Tibial artery (tissue), 4 donors: ENCODE data around the gene ASIP.
"Not testable (repeated sequence)": the region's sequence is repeated elsewhere in the genome, so short reads cannot be mapped to it uniquely, and the experiment has no call there.

Experiments used
- DNase-seq, 2 donors: peaks; one replicate each; pipeline ENCODE4 v3.0.0-alpha.2; 2019
- H3K27ac ChIP-seq, 2 donors: fragments of 200-600 bp; sonication (generic) in 1 of 2; 1 replicate in 1 of 2; 2 replicates in 1 of 2; pipeline ENCODE4 v1.5.1; 2018 to 2019; ENCODE audit warnings: mild to moderate bottlenecking in 1 of 2
- H3K27me3 ChIP-seq, 2 donors: fragments of 200-600 bp; sonication (generic) in 1 of 2; one replicate each; pipeline versions ENCODE4 v1.5.1 to v1.6.0; 2016 to 2019
- H3K36me3 ChIP-seq, 3 donors: fragments of 200-600 bp; sonication (generic) in 2 of 3; one replicate each; pipeline ENCODE4 v1.5.1; 2016 to 2019; ENCODE audit warnings: mild to moderate bottlenecking in 2 of 3
- H3K4me1 ChIP-seq, 4 donors: fragments of 200-600 bp; sonication (generic) in 2 of 4; 1 replicate in 3 of 4; 2 replicates in 1 of 4; pipeline ENCODE4 v1.5.1; 2016 to 2019
- H3K4me3 ChIP-seq, 2 donors: fragments of 200-600 bp; sonication (generic) in 1 of 2; 1 replicate in 1 of 2; 2 replicates in 1 of 2; pipeline ENCODE4 v1.5.1; 2018 to 2019; ENCODE audit warnings: mild to moderate bottlenecking in 2 of 2
- H3K9me3 ChIP-seq, 3 donors: fragments of 200-600 bp; sonication (generic) in 1 of 3; one replicate each; pipeline ENCODE4 v1.5.1; 2016 to 2019
- CTCF ChIP-seq, 2 experiments: fragments of 200-600 bp in 1 of 2; fragments of 450-650 bp in 1 of 2; IDR thresholded peaks; one replicate each; pipeline ENCODE4 v1.5.1; 2017 to 2019; ENCODE audit warnings: antibody characterized with exemption in 2 of 2, mild to moderate bottlenecking in 1 of 2, moderate library complexity in 1 of 2
- intact Hi-C: fragments of 100-400 bp; cut with DNase I; formaldehyde crosslinking; loops from one replicate; pipeline ENCODE4 v1.15.0; 2023; ENCODE audit warnings: low total_unique reads

The ASIP gene

GRCh38 chr20:34243377-34243776, 2.2 kb downstream of the ASIP start:
- no peak for TF ChIP-seq CTCF (IDR thresholded peaks at IDR 0.05)
- H3K4me1 ChIP-seq, result no peaks in the 10 kb centered on the region
- H3K27ac ChIP-seq, result no peak overlapping the region
- DNase-seq, result no peak
- peaks cover 0 to 6% (median 0%) of the 10 kb centered on the region in 3 donors for H3K9me3 ChIP-seq
- intact Hi-C loops, result no loop called here
- peaks cover 0 to 2% of the 10 kb centered on the region in 2 donors for H3K27me3 ChIP-seq
- H3K4me3 ChIP-seq, result no peak overlapping the region
- H3K36me3 ChIP-seq, result no peaks in the 10 kb centered on the region

DNA sequence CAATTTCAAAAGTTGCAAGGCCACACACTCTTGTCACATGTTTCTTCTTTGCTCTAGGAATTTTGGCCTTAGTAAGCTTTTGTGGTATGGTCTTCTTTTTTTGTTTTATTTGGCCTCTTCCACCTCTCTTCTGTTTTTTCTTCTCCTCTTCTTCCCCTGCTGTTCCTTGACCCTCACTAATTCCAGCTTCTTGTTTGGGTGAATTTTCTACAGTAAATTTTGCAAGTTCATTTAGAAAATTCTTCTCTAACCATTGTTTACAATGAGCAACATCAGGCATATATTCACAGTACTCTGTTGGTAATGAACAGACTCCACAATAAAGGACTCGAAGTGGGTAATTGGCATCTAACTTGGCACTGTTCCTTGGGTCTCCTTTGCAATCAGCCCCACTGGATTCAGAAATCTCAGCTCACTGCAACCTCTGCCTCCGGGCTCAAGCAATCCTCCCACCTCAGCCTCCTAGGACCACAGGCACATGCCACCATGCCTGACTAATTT, 5.0 kb downstream of the ASIP start:
- no peak for DNase-seq
- no peaks in the 10 kb centered on the region for H3K36me3 ChIP-seq
- H3K27ac ChIP-seq, result no peak overlapping the region
- peaks cover 0 to 2% of the 10 kb centered on the region in 2 donors for H3K27me3 ChIP-seq
- intact Hi-C loops, result no loop called here
- no peaks in the 10 kb centered on the region for H3K9me3 ChIP-seq
- H3K4me1 ChIP-seq, result no peaks in the 10 kb centered on the region
- H3K4me3 ChIP-seq, result no peak overlapping the region
- TF ChIP-seq CTCF (IDR thresholded peaks at IDR 0.05), result no peak

- no peak overlapping the region for H3K27ac ChIP-seq
- H3K4me3 ChIP-seq, result no peak overlapping the region
- intact Hi-C loops, result no loop called here
- no peaks in the 10 kb centered on the region for H3K4me1 ChIP-seq
- H3K27me3 ChIP-seq, result no peaks in the 10 kb centered on the region
- H3K9me3 ChIP-seq, result no peaks in the 10 kb centered on the region
- DNase-seq, result no peak
- no peaks in the 10 kb centered on the region for H3K36me3 ChIP-seq
- no peak for TF ChIP-seq CTCF (IDR thresholded peaks at IDR 0.05)
Observed at GRCh38 chr20:34249291-34249690, 8.1 kb downstream of the ASIP start.

DNA sequence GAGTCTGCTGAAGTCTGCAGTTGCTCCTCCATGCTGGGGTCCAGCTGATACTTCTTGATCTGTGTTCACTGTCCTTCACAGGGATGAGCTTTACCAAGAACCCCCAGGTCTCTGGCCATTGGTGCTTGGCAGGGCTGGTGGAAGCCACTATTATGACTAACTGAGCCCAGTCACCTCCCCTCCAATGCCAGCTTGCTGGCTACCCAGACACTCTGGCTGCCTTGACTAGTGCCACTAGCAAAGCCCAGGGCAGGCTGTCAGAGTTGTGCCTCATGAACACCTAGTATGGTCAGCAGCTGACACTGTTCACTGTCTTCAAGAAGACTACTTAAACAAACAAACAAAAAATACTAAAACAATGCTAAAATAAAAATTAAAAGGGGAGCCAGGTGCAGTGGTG, 8.8 kb downstream of the ASIP start:
- H3K4me1 ChIP-seq, result no peaks in the 10 kb centered on the region
- no peaks in the 10 kb centered on the region for H3K27me3 ChIP-seq
- TF ChIP-seq CTCF (IDR thresholded peaks at IDR 0.05), result no peak
- no peak for DNase-seq
- intact Hi-C loops, result no loop called here
- H3K9me3 ChIP-seq, result no peaks in the 10 kb centered on the region
- H3K4me3 ChIP-seq, result no peak overlapping the region
- H3K36me3 ChIP-seq, result no peaks in the 10 kb centered on the region
- H3K27ac ChIP-seq, result no peak overlapping the region

GRCh38 chr20:34251619-34252018, 10.4 kb downstream of the ASIP start:
- no peak for TF ChIP-seq CTCF (IDR thresholded peaks at IDR 0.05)
- no peaks in the 10 kb centered on the region for H3K9me3 ChIP-seq
- no peaks in the 10 kb centered on the region for H3K36me3 ChIP-seq
- no peaks in the 10 kb centered on the region for H3K27me3 ChIP-seq
- no peak overlapping the region for H3K27ac ChIP-seq
- no peak for DNase-seq
- intact Hi-C loops, result no loop called here
- H3K4me3 ChIP-seq, result no peak overlapping the region
- no peaks in the 10 kb centered on the region for H3K4me1 ChIP-seq

- H3K4me3 ChIP-seq, H3K4me1 ChIP-seq, intact Hi-C loops, H3K36me3 ChIP-seq, H3K9me3 ChIP-seq, H3K27me3 ChIP-seq, DNase-seq, H3K27ac ChIP-seq: not testable (repeated sequence)
Observed at GRCh38 chr20:34252431-34253086, 11.3 kb downstream of the ASIP start.
